GM23338 (cell line): ENCODE data around the gene INPP4B.

Experiments
- CREB1 ChIP-seq: fragments of 250-450 bp; sonication (Bioruptor Pico); IDR thresholded peaks from 2 replicates; pipeline ENCODE4 v1.5.0; 2020; ENCODE audit warnings: low read depth, mild to moderate bottlenecking, moderate library complexity
- EZH2 ChIP-seq: fragments of 200-600 bp; sonication (generic); IDR thresholded peaks from one replicate; pipeline ENCODE4 v1.8.0; 2017; ENCODE audit warnings: antibody characterized with exemption, mild to moderate bottlenecking, low read depth; ENCODE audit not compliant: unreplicated experiment
- JUNB ChIP-seq: IDR thresholded peaks from one replicate; pipeline ENCODE4 v1.6.1; 2016; ENCODE audit warnings: antibody characterized with exemption; ENCODE audit not compliant: unreplicated experiment
- POLR2AphosphoS5 ChIP-seq: IDR thresholded peaks from 2 replicates; pipeline ENCODE4 v1.6.1; 2016; ENCODE audit warnings: antibody characterized with exemption, low read depth
- TF ChIP-seq, protein P1 (sequence below), 2 experiments: fragments of 200-600 bp in 1 of 2; sonication (generic) in 1 of 2; conservative IDR thresholded peaks; 2 replicates each; pipeline versions ENCODE4 v1.5.1 to v1.6.1; 2016 to 2017; ENCODE audit warnings: antibody characterized with exemption in 2 of 2, low read depth in 2 of 2, mild to moderate bottlenecking in 2 of 2, moderate library complexity in 1 of 2
- TF ChIP-seq, protein P2 (sequence below): IDR thresholded peaks from one replicate; pipeline ENCODE4 v1.6.1; 2018; ENCODE audit warnings: antibody characterized with exemption; ENCODE audit not compliant: unreplicated experiment

DNA sequence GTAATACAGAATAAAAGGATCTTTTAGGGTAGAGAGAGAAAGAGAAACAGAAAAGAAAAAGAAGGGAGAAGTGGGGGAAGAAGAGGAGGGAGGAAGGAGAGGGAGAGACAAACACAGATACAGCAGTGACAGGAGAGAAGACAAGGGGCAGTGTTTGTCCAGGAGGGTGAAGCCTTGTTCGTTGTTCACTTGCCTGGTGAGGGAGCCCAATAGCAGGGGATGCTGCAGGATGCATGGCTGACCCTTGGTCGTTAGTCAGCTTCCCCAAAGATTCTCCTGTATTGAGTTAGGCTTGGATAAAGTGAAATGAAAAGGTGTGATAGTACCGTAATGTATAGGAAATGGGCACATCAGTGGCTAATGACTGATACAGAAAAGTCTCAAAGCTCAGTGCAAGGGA is 806.1 kb downstream of the INPP4B start:
- TF ChIP-seq, protein P1, sequence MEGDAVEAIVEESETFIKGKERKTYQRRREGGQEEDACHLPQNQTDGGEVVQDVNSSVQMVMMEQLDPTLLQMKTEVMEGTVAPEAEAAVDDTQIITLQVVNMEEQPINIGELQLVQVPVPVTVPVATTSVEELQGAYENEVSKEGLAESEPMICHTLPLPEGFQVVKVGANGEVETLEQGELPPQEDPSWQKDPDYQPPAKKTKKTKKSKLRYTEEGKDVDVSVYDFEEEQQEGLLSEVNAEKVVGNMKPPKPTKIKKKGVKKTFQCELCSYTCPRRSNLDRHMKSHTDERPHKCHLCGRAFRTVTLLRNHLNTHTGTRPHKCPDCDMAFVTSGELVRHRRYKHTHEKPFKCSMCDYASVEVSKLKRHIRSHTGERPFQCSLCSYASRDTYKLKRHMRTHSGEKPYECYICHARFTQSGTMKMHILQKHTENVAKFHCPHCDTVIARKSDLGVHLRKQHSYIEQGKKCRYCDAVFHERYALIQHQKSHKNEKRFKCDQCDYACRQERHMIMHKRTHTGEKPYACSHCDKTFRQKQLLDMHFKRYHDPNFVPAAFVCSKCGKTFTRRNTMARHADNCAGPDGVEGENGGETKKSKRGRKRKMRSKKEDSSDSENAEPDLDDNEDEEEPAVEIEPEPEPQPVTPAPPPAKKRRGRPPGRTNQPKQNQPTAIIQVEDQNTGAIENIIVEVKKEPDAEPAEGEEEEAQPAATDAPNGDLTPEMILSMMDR (conservative IDR thresholded peaks at IDR 0.05; ENCODE audit: low read depth in 2 of 2), result peak in 1 of 2 experiments; percentile 61; a peak in 2 of 4 replicates
- TF ChIP-seq POLR2AphosphoS5, result no peak
- TF ChIP-seq, protein P2, sequence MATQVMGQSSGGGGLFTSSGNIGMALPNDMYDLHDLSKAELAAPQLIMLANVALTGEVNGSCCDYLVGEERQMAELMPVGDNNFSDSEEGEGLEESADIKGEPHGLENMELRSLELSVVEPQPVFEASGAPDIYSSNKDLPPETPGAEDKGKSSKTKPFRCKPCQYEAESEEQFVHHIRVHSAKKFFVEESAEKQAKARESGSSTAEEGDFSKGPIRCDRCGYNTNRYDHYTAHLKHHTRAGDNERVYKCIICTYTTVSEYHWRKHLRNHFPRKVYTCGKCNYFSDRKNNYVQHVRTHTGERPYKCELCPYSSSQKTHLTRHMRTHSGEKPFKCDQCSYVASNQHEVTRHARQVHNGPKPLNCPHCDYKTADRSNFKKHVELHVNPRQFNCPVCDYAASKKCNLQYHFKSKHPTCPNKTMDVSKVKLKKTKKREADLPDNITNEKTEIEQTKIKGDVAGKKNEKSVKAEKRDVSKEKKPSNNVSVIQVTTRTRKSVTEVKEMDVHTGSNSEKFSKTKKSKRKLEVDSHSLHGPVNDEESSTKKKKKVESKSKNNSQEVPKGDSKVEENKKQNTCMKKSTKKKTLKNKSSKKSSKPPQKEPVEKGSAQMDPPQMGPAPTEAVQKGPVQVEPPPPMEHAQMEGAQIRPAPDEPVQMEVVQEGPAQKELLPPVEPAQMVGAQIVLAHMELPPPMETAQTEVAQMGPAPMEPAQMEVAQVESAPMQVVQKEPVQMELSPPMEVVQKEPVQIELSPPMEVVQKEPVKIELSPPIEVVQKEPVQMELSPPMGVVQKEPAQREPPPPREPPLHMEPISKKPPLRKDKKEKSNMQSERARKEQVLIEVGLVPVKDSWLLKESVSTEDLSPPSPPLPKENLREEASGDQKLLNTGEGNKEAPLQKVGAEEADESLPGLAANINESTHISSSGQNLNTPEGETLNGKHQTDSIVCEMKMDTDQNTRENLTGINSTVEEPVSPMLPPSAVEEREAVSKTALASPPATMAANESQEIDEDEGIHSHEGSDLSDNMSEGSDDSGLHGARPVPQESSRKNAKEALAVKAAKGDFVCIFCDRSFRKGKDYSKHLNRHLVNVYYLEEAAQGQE, result no peak
- TF ChIP-seq JUNB, result no peak
- TF ChIP-seq CREB1, result no peak
- no peak for TF ChIP-seq EZH2
